Measurements from ENCODE around the gene KRT28.

DNA sequence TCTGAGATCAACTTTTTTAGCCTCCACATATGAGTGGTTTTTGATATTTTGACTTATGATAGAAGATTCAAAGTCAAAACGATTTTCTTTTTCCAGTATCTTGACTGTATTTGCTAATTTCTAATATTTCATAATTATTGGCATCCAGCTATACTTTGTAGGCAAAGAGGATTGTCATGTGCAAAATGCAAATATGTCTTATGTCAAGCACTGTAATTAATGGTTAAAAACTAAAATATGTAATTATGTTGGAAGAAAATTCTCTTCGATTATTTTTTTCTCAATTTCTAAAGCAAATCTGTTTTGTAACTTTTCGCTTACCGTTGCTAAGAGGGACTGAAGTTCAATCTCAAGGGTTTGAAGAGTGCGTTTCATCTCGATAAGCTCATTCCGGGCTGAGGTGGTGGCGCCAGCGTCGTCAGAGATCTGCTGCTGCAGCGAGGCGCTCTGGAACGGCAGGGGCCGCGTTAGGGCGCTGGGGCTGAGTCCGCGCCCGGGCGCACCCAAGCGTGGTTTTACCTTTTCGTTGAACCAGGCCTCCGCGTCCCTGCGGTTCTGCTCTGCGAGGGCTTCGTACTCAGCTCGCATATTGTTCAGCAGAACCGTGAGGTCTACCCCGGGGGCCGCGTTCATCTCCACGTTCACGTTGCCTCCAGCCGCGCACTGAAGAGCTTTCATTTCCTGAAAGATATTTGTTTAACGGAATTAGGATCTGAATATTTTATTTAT, 20.4 kb downstream of the KRT28 start:
- TF ChIP-seq, protein P1, sequence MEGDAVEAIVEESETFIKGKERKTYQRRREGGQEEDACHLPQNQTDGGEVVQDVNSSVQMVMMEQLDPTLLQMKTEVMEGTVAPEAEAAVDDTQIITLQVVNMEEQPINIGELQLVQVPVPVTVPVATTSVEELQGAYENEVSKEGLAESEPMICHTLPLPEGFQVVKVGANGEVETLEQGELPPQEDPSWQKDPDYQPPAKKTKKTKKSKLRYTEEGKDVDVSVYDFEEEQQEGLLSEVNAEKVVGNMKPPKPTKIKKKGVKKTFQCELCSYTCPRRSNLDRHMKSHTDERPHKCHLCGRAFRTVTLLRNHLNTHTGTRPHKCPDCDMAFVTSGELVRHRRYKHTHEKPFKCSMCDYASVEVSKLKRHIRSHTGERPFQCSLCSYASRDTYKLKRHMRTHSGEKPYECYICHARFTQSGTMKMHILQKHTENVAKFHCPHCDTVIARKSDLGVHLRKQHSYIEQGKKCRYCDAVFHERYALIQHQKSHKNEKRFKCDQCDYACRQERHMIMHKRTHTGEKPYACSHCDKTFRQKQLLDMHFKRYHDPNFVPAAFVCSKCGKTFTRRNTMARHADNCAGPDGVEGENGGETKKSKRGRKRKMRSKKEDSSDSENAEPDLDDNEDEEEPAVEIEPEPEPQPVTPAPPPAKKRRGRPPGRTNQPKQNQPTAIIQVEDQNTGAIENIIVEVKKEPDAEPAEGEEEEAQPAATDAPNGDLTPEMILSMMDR (IDR thresholded peaks at IDR 0.05; ENCODE audit: poor library complexity) = no peak
- no peak for TF ChIP-seq EZH2 (IDR thresholded peaks at IDR 0.05; ENCODE audit: borderline replicate concordance)
- no peak for TF ChIP-seq EZH2phosphoT487 (IDR thresholded peaks at IDR 0.05; ENCODE audit: low read depth, severe bottlenecking, unreplicated experiment)

Data from hepatocyte (in vitro differentiated cells).